22Rv1 (cell line): ENCODE data around the gene GRIP2.

ENCODE experiments used
- H3K27ac ChIP-seq: fragments of 450-650 bp; 2 replicates; pipeline ENCODE4 v1.5.1; 2017
- ZFX ChIP-seq: fragments of 450-650 bp; IDR thresholded peaks from 2 replicates; pipeline ENCODE4 v1.6.1; 2017; ENCODE audit warnings: antibody characterized with exemption, borderline replicate concordance
- TF ChIP-seq, protein P1 (sequence below): fragments of 450-650 bp; IDR thresholded peaks from 2 replicates; pipeline ENCODE4 v1.5.1; 2017; ENCODE audit warnings: mild to moderate bottlenecking

GRIP2 gene

DNA sequence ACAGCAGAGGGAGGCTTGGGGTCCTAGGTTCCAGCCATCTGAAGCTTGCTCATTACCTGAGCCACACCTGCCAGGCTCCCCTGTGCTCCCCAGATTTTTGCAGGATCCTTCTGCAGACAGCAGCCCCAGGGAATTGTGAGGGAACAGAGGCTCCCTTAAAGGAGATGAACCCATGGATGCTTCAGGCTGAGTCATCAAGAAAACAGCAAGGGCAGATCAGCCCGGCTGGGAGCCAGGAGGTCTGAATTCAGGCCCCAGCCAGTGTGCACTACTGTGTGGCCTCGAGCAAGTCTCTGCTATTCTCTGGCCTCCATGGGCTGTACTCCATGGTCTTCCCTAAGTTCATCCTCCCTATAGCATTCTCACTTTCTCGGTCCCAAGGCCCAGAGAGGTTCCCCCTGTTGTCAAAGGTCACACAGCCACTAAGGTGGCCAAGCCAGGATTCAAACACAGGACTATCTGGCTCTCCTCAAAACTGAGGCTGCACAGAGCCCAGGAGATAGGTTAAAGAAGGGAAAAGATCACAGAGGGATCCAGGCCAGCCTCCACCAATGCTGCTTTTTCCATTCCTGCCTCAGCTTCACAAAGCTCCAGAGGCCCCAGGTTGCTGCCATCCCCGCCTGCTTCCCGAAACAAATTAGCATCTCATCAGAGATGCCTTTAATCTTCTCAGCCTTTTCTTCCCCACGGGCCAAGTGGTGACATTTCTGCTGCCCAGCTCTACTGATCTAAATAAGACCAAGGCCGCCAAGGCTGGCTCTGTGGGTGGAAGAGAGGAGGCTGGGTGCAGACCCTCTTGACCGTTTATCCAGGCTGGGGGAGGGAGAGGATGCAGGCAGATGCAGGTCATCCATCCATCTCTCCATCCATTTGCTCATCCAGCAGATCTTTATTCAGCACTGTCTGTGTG, 21.2 kb upstream of the GRIP2 start:
- TF ChIP-seq, protein P1, sequence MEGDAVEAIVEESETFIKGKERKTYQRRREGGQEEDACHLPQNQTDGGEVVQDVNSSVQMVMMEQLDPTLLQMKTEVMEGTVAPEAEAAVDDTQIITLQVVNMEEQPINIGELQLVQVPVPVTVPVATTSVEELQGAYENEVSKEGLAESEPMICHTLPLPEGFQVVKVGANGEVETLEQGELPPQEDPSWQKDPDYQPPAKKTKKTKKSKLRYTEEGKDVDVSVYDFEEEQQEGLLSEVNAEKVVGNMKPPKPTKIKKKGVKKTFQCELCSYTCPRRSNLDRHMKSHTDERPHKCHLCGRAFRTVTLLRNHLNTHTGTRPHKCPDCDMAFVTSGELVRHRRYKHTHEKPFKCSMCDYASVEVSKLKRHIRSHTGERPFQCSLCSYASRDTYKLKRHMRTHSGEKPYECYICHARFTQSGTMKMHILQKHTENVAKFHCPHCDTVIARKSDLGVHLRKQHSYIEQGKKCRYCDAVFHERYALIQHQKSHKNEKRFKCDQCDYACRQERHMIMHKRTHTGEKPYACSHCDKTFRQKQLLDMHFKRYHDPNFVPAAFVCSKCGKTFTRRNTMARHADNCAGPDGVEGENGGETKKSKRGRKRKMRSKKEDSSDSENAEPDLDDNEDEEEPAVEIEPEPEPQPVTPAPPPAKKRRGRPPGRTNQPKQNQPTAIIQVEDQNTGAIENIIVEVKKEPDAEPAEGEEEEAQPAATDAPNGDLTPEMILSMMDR = no peak
- no peak for TF ChIP-seq ZFX
- H3K27ac ChIP-seq = no peak overlapping the region

DNA sequence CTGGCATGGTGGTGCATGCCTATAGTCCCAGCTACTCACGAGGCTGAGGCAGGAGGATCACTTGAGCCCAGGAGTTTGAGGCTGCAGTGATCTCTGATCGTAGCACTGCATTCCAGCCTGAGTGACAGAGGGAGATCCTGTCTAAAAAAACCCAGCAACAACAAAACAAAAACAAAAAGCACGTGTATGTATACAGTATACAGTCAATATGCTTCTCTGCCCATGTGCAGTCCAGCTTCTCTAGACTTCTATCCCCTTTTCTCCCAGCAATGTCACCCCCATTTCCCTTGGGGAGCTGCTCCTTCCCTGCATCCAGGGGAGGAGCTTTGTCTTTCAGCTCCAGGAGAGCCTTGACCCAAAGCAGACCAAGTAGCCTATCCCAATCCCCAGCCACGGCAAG, 20.0 kb upstream of the GRIP2 start:
- H3K27ac ChIP-seq = no peak overlapping the region
- TF ChIP-seq ZFX = no peak
- TF ChIP-seq, protein P1 = no peak

DNA sequence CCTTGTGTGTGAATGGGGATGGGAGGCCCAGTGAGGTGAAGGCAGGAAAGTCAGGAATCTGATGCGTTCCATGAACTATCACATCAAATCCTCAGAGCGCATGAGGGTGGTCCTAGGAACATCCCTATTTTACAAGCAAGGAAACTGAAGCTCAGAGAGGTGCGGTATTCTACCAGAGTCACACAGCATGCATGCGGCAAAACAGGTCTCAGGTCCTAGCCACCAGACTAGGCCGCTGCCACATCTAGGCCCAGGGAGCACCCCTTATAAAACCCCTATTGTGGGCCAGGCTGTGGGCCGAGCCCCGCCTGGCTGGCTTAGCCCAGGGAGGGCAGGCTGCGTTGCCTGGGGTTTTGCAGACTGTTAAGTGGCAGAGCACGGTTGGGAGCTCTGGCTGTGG, 17.9 kb upstream of the GRIP2 start:
- TF ChIP-seq, protein P1 = no peak
- TF ChIP-seq ZFX = no peak
- no peak overlapping the region for H3K27ac ChIP-seq

DNA sequence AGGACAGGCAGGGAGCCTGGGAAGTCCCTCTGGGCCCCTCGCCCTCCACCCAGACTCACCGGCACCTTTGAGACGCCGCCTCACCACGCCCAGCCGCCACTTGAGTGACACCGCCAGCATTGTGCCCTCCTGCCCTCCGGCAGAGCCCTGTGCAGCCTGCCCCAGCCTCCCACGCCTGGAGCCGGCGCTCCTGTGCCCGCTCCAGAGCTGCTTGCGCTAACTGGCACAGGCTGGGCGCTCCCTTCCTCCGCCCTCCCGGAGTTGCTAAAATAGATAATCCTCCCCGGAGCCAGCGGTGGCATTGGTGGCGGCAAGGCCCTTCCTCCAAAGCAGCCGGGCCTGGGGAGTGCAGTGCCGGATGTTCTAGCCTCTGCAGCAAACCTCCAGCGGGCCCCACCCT, 15.7 kb upstream of the GRIP2 start:
- TF ChIP-seq, protein P1 = no peak
- TF ChIP-seq ZFX = no peak
- peak overlapping the region; percentile 33; the same call in 1 of the 2 replicates for H3K27ac ChIP-seq

DNA sequence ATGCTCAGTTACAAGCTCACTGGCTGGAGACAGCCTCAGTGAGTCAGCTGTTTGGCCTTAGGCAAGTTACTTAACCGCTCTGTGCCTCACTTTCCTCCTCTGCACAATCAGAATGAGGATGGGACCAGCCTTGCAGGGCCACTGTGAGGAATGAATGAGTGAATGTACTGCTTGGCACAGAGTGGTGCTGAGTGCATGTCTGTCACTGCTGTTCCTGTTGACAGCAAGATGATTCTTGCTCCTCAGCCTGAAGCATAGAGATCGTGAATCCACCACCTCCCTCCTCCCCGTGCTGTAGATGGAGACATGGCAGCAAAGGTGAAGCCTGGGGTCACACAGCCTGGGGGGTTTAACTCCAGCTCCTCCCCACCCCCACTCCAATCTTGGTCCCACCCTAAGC, 14.6 kb upstream of the GRIP2 start:
- no peak overlapping the region for H3K27ac ChIP-seq
- TF ChIP-seq, protein P1 = no peak
- TF ChIP-seq ZFX = no peak

DNA sequence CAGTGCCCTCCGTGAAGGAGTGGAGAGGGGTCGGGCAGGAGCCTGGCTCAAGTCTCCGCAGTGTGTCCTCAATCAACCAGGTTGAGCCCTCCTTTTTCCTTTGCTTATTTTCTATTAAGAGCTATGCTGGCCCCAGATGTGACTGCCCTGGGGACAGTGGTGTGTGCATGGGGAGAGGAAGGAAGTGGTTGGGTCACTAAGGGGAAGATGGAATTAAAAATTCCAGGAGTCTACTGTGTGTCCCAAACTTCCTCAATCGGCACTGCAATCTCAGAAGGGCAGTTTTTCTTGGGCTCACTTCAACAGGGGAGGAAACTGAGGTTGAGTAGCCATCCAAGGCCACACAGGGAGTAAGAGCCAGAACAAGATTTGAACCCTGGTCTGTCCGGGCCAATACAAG, 13.7 kb upstream of the GRIP2 start:
- TF ChIP-seq, protein P1 = no peak
- no peak for TF ChIP-seq ZFX
- H3K27ac ChIP-seq = no peak overlapping the region

DNA sequence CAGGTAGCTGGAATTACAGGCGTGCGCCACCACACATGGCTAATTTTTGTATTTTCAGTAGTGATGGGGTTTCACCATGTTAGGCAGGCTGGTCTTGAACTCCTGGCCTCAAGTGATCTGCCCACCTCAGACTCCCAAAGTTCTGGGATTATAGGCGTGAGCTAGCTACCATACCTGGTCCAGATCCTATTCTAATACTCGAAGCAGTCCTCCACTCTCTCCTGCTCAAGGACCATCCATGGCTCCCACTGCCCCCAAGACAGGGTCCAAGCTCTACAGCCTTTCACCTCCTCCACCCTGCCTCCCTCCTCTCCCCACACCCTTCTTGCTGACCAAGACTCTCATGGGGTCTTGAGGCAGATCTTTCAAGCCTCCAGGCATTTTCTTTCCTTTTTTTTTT, 12.6 kb upstream of the GRIP2 start:
- H3K27ac ChIP-seq = no peak overlapping the region
- TF ChIP-seq, protein P1 = no peak
- no peak for TF ChIP-seq ZFX
